Right lobe of liver (tissue), 6 donors: ENCODE results near the gene ASH1L. TPM values are rescaled to one million over a fixed set of nuclear protein-coding genes. Genes with fewer than 3 reads are reported as not detected.

Source experiments
- ATAC-seq, 4 donors: fragments of 200-7000 bp; cut with Tn5 transposase; one replicate each; pipeline ENCODE4 v1.9.1; 2020; ENCODE audit warnings: mild to moderate bottlenecking in 4 of 4, moderate library complexity in 4 of 4
- DNase-seq, 3 donors: peaks; one replicate each; pipeline ENCODE4 v3.0.0-alpha.2; 2020
- H3K27ac ChIP-seq, 3 donors: fragments of 200-600 bp; one replicate each; pipeline ENCODE4 v1.8.0; 2022
- H3K27me3 ChIP-seq, 2 donors: fragments of 200-600 bp; one replicate each; pipeline ENCODE4 v1.8.0; 2022
- H3K36me3 ChIP-seq, 4 donors: fragments of 200-600 bp; sonication (generic) in 1 of 4; one replicate each; pipeline versions ENCODE4 v1.5.1 to v1.8.0; 2017 to 2022; ENCODE audit warnings: control low read depth in 1 of 4
- H3K4me1 ChIP-seq, 4 donors: fragments of 200-600 bp; sonication (generic) in 1 of 4; one replicate each; pipeline versions ENCODE4 v1.5.1 to v1.8.0; 2017 to 2022; ENCODE audit warnings: control low read depth in 1 of 4
- H3K4me3 ChIP-seq, 3 donors: fragments of 200-600 bp; one replicate each; pipeline ENCODE4 v1.8.0; 2022
- H3K9me3 ChIP-seq, 4 donors: fragments of 200-600 bp; sonication (generic) in 1 of 4; one replicate each; pipeline versions ENCODE4 v1.5.1 to v1.8.0; 2017 to 2022; ENCODE audit warnings: control low read depth in 1 of 4
- POLR2A ChIP-seq: fragments of 450-650 bp; IDR thresholded peaks from one replicate; pipeline ENCODE4 v1.6.1; 2017; ENCODE audit warnings: antibody characterized with exemption, mild to moderate bottlenecking
- WGBS: methylation state at CpG from one replicate; pipeline ENCODE4 v1.1.6; 2018; ENCODE audit warnings: low coverage, low lambda C conversion rate; ENCODE audit not compliant: insufficient coverage; ENCODE audit errors: missing lambda C conversion rate; 5-methylcytosine and 5-hydroxymethylcytosine counted together
- intact Hi-C, 2 donors: fragments of 100-400 bp; cut with DNase I; formaldehyde crosslinking; loops; one replicate each; pipeline versions ENCODE4 v1.11.2 to v1.14.1; 2022
- total RNA-seq, 6 experiments: library from RNA; depleted of rRNA in 2 of 6; stranded (reverse); fragments of >200 nt in 2 of 6; fragmentation: NEBNext Ultra II Directional in 3 of 6; extraction: Animal tissue kit (Norgen Biotek cat#: 25700) in 3 of 6; gene quantifications; one replicate each; pipeline versions ENCODE4 v1.1.0 to v1.2.4, GENCODE V29; 2016 to 2023
- TF ChIP-seq, protein P1 (sequence below), 4 donors: fragments of 200-600 bp in 3 of 4; fragments of 450-650 bp in 1 of 4; IDR thresholded peaks; one replicate each; pipeline versions ENCODE4 v1.5.1 to v1.8.0; 2016 to 2022; ENCODE audit warnings: antibody characterized with exemption in 4 of 4, mild to moderate bottlenecking in 2 of 4
- donor health status: DM: no; HTN: yes; CAD: no.
- donor health status: DM: no; HTN: no; CAD: no.
- donor health status: DM: no; HTN: no; CAD: no.
- donor health status: DM: no; HTN: yes; CAD: no.
- donor health status: DM: no; HTN: yes; CAD: no.

Gene ASH1L
- total RNA-seq, 6 experiments from 2014 or later, result 13.9 to 24.3 (median 17.6) TPM

DNA sequence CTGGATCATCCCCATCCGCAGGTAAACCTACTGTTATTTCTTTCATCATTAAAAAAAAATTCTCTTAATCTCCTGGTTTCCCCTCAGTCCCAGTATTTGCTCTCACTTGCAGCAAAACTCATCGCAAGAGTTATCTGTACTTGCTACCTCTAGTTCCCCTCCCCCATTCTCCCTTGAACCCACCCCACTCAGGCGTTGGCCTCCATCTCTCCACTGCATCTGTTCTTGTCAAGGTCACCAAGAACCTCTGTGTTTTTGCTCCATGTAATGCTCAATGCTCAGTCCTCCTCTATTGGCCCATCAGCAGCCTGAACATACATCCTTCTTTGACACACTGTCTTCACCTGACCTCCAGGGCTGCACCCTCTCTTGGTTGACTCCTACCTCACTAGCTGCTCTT, 265.9 kb downstream of the ASH1L start:
- WGBS, result 88% methylated on average over 3 of the region's 3 CpGs
- no peak overlapping the region for H3K27ac ChIP-seq

DNA sequence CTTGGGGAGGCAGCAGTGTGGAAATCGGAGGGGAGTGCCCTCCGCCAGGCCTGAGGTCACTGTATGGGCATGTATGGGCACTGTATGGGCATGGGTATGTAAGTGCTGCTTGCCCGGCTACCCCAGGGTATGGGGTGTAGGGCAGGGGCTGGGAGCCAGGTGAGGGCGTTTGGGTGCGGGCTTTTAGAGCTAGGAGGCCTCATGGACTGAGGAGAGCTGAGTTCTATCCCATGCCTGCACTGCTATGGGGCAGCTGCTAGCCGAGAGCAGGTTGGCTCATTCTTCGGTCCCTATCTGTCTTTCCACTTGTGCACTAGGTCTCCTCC, 266.7 kb downstream of the ASH1L start:
- Histone ChIP-seq H3K4me1 (peaks cover 0 to 7% (median 0%) of the 10 kb centered on the region in 4 donors), H3K36me3 (peaks cover 0 to 2% (median 0%) of the 10 kb centered on the region in 4 donors), H3K4me3 (no peak overlapping the region), H3K9me3 (no peaks in the 10 kb centered on the region), H3K27ac (no peak overlapping the region), H3K27me3 (no peaks in the 10 kb centered on the region)
- DNase-seq (no peak), ATAC-seq (no peak)
- TF ChIP-seq, protein P1, sequence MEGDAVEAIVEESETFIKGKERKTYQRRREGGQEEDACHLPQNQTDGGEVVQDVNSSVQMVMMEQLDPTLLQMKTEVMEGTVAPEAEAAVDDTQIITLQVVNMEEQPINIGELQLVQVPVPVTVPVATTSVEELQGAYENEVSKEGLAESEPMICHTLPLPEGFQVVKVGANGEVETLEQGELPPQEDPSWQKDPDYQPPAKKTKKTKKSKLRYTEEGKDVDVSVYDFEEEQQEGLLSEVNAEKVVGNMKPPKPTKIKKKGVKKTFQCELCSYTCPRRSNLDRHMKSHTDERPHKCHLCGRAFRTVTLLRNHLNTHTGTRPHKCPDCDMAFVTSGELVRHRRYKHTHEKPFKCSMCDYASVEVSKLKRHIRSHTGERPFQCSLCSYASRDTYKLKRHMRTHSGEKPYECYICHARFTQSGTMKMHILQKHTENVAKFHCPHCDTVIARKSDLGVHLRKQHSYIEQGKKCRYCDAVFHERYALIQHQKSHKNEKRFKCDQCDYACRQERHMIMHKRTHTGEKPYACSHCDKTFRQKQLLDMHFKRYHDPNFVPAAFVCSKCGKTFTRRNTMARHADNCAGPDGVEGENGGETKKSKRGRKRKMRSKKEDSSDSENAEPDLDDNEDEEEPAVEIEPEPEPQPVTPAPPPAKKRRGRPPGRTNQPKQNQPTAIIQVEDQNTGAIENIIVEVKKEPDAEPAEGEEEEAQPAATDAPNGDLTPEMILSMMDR (IDR thresholded peaks at IDR 0.05), result no peak
- no peak for TF ChIP-seq POLR2A
- intact Hi-C loops, result no loop called here
- WGBS, result 80% methylated on average over 1 of the region's 7 CpGs

More for the DNA sequence above, 265.9 kb downstream of the ASH1L start:
- no peaks in the 10 kb centered on the region for H3K27me3 ChIP-seq
- peaks cover 0 to 14% (median 4%) of the 10 kb centered on the region in 4 donors for H3K4me1 ChIP-seq
- TF ChIP-seq POLR2A, result no peak
- TF ChIP-seq, protein P1 (IDR thresholded peaks at IDR 0.05), result no peak
- DNase-seq, result no peak
- H3K36me3 ChIP-seq, result peaks cover 0 to 2% (median 0%) of the 10 kb centered on the region in 4 donors
- H3K9me3 ChIP-seq, result no peaks in the 10 kb centered on the region
- ATAC-seq, result no peak
- intact Hi-C loops, result no loop called here
- no peak overlapping the region for H3K4me3 ChIP-seq

DNA sequence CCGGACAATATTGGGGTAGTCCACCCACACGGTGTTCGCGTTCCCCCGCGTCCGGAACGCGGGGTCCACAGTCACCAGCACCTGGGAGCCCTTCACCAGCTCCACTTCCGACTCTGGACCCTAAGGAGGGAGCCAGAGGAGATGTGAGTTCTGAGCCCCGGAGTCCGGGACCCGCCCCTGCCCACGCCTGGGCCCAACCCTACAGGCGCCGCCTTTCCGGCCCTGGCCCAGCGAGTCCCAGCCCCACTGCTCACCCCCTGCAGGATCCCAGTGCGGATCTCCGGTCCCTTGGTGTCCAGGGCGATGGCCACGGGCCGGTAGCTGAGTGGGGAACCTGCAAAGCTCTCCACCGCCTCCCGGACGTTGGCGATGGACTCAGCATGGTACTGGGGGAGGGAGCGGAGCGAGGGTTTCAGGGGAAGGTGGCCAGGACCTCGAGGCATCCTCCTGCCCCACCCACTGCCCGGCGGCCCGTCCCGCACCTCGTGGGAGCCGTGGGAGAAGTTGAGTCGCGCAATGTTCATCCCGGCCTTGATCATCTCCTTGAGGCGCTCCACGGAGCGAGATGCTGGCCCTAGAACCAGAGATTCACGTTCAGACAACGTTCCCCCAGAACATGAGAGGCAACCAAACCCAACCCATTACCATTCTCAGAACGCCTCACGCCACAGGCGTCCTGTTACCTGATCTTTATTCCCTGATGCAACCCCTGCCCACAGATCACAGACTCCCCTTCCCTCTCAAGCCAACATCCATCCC, 267.2 kb downstream of the ASH1L start:
- DNase-seq, result no peak
- Histone ChIP-seq H3K27ac (no peak overlapping the region), H3K9me3 (no peaks in the 10 kb centered on the region), H3K36me3 (peaks cover 0 to 2% (median 0%) of the 10 kb centered on the region in 4 donors), H3K4me3 (no peak overlapping the region), H3K4me1 (peaks cover 0 to 6% (median 0%) of the 10 kb centered on the region in 4 donors), H3K27me3 (no peaks in the 10 kb centered on the region)
- 50% methylated on average over 4 of the region's 47 CpGs for WGBS
- peak in 2 of 4 donors; percentile 6 to 11 for ATAC-seq
- intact Hi-C loops, result no loop called here
- TF ChIP-seq POLR2A, result no peak
- TF ChIP-seq, protein P1 (IDR thresholded peaks at IDR 0.05), result no peak

DNA sequence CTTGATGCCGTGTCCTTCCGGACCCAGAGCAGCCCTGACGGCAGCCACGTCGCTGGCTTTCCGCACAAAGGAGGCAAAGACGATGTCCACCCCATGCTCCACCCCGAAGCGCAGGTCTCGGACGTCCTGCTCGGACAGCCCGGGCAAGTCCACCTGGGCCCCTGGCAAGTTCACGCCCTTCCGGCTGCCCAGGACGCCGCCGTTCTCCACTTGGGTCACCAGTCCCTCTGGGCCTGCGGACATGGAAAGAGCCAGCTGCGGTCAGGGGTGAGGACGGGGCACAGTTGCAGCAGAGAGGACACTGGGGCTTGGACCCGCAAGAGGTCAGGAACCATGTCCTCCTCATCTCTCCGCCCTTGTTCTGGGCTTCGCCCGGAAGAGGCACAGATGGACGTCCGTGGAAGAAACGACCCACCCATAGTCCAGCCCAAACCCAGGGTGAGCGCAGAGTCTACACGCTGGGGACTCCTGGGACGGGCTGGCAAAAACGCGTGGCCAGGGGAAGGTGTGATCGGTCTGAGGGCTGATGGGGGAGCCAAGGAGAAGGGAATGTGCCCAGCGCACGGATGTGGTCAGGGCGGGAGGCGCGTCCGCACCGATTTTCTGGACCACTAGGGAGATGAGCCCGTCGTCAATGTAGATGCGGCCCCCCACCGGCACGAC, 268.0 kb downstream of the ASH1L start:
- H3K36me3 ChIP-seq, result peaks cover 0 to 2% (median 0%) of the 10 kb centered on the region in 4 donors
- no peak overlapping the region for H3K4me3 ChIP-seq

More for the DNA sequence above, 268.0 kb downstream of the ASH1L start:
- ATAC-seq (peak in 1 of 4 donors; percentile 13), DNase-seq (no peak)
- no peak overlapping the region for H3K27ac ChIP-seq
- peaks cover 0 to 2% (median 0%) of the 10 kb centered on the region in 4 donors for H3K4me1 ChIP-seq
- H3K27me3 ChIP-seq, result no peaks in the 10 kb centered on the region
- 82% methylated on average over 16 of the region's 46 CpGs for WGBS
- TF ChIP-seq, protein P1 (IDR thresholded peaks at IDR 0.05), result no peak
- TF ChIP-seq POLR2A, result no peak
- intact Hi-C loops, result no loop called here
- no peaks in the 10 kb centered on the region for H3K9me3 ChIP-seq
